Measurements from ENCODE around the gene KIAA0825.

- TF ChIP-seq, protein P1, sequence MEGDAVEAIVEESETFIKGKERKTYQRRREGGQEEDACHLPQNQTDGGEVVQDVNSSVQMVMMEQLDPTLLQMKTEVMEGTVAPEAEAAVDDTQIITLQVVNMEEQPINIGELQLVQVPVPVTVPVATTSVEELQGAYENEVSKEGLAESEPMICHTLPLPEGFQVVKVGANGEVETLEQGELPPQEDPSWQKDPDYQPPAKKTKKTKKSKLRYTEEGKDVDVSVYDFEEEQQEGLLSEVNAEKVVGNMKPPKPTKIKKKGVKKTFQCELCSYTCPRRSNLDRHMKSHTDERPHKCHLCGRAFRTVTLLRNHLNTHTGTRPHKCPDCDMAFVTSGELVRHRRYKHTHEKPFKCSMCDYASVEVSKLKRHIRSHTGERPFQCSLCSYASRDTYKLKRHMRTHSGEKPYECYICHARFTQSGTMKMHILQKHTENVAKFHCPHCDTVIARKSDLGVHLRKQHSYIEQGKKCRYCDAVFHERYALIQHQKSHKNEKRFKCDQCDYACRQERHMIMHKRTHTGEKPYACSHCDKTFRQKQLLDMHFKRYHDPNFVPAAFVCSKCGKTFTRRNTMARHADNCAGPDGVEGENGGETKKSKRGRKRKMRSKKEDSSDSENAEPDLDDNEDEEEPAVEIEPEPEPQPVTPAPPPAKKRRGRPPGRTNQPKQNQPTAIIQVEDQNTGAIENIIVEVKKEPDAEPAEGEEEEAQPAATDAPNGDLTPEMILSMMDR (IDR thresholded peaks at IDR 0.05): no peak
- TF ChIP-seq EP300 (IDR thresholded peaks at IDR 0.05; ENCODE audit: borderline replicate concordance in 1 of 2, low read depth in 1 of 2, low read length in 1 of 2) (no peak), REST (IDR thresholded peaks at IDR 0.05; ENCODE audit: low read depth, low read length) (no peak), SMC3 (IDR thresholded peaks at IDR 0.05; ENCODE audit: low read depth, low read length) (no peak), ZBTB33 (IDR thresholded peaks at IDR 0.05; ENCODE audit: borderline replicate concordance, low read depth) (no peak), NFIC (IDR thresholded peaks at IDR 0.05; ENCODE audit: borderline replicate concordance) (no peak), GABPA (IDR thresholded peaks at IDR 0.05; ENCODE audit: low read depth) (no peak), TAF1 (IDR thresholded peaks at IDR 0.05; ENCODE audit: borderline replicate concordance, low read depth, low read length) (no peak), RAD21 (IDR thresholded peaks at IDR 0.05; ENCODE audit: low read length) (no peak)
- TF ChIP-seq, protein P2, sequence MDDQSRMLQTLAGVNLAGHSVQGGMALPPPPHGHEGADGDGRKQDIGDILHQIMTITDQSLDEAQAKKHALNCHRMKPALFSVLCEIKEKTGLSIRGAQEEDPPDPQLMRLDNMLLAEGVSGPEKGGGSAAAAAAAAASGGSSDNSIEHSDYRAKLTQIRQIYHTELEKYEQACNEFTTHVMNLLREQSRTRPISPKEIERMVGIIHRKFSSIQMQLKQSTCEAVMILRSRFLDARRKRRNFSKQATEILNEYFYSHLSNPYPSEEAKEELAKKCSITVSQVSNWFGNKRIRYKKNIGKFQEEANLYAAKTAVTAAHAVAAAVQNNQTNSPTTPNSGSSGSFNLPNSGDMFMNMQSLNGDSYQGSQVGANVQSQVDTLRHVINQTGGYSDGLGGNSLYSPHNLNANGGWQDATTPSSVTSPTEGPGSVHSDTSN (IDR thresholded peaks at IDR 0.05): no peak
- TF ChIP-seq, protein P3, sequence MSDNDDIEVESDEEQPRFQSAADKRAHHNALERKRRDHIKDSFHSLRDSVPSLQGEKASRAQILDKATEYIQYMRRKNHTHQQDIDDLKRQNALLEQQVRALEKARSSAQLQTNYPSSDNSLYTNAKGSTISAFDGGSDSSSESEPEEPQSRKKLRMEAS (IDR thresholded peaks at IDR 0.05; ENCODE audit: low read depth): no peak
Measured at GRCh38 chr5:94485067-94485466, 133.3 kb downstream of the KIAA0825 start.
